Epithelial cell of esophagus (primary cell): ENCODE data around the gene BAIAP2L1.
"Not testable (repeated sequence)": the region's sequence is repeated elsewhere in the genome, so short reads cannot be mapped to it uniquely, and the experiment has no call there.

Experiments
- DNase-seq: peaks from one replicate; pipeline ENCODE4 v3.0.0; 2010; ENCODE audit warnings: low read depth
- H3K4me3 ChIP-seq: 2 replicates; pipeline ENCODE4 v1.5.1; 2011; ENCODE audit warnings: mild to moderate bottlenecking, low read length, control low read depth
- CTCF ChIP-seq: IDR thresholded peaks from 2 replicates; pipeline ENCODE4 v1.5.1; 2011; ENCODE audit warnings: low read depth, mild to moderate bottlenecking, low read length, control low read depth, inconsistent platforms; ENCODE audit not compliant: insufficient read depth; ENCODE audit errors: missing control alignments

The BAIAP2L1 gene

GRCh38 chr7:98395481-98395880 is 5.4 kb downstream of the BAIAP2L1 start:
- no peak for DNase-seq
- TF ChIP-seq CTCF: no peak
- no peak overlapping the region for H3K4me3 ChIP-seq

GRCh38 chr7:98394377-98394836 is 6.5 kb downstream of the BAIAP2L1 start:
- no peak for TF ChIP-seq CTCF
- H3K4me3 ChIP-seq: no peak overlapping the region
- DNase-seq: peak; percentile 62

- TF ChIP-seq CTCF: no peak
- no peak for DNase-seq
- no peak overlapping the region for H3K4me3 ChIP-seq
Observed at GRCh38 chr7:98387544-98388226, 13.2 kb downstream of the BAIAP2L1 start.

- H3K4me3 ChIP-seq: no peak overlapping the region
Observed at GRCh38 chr7:98387131-98387530, 13.8 kb downstream of the BAIAP2L1 start.

GRCh38 chr7:98385532-98385931 is 15.4 kb downstream of the BAIAP2L1 start:
- not testable (repeated sequence) for H3K4me3 ChIP-seq, DNase-seq

More at GRCh38 chr7:98387131-98387530, 13.8 kb downstream of the BAIAP2L1 start:
- DNase-seq: no peak
- no peak for TF ChIP-seq CTCF

- H3K4me3 ChIP-seq: no peak overlapping the region
- no peak for TF ChIP-seq CTCF
- no peak for DNase-seq
Observed at GRCh38 chr7:98378210-98378819, 22.6 kb downstream of the BAIAP2L1 start.

GRCh38 chr7:98376711-98377110 is 24.2 kb downstream of the BAIAP2L1 start:
- no peak for TF ChIP-seq CTCF
- DNase-seq: no peak

More at GRCh38 chr7:98376711-98377110, 24.2 kb downstream of the BAIAP2L1 start:
- no peak overlapping the region for H3K4me3 ChIP-seq
